Stimulated activated CD8-positive, alpha-beta memory T cell treated with anti-CD3 and anti-CD28 coated beads, Interleukin-15, amount 100 ng/mL, for 48 hours (primary cell): ENCODE data around the gene PCSK6.

Source experiments
- DNase-seq, 2 donors: peaks; one replicate each; pipeline ENCODE4 v3.0.0-alpha.2; 2020; ENCODE audit warnings: low read depth in 2 of 2

PCSK6 gene

DNA sequence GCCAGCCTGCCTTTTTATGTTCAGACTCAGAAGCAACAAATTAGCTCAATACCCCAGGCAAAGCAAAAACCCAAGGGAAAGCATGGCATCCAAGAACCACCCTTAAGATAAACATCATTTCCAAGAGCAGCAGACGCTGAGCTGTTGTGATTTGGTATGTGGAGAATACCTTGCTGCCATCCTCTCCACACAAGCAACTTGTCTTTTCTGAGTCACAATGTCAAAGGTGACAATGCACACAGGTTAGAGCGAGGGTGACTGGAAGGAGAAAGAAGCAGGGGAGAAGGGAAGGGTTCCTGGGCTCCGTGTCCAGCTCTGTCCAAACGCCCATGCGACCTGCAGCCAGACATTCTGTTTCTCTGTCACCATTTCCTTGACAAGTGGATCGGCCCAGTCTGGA lies 6.0 kb downstream of the PCSK6 start:
- DNase-seq = no peak

- DNase-seq = no peak
Measured at GRCh38 chr15:101482526-101483371, 6.8 kb downstream of the PCSK6 start.

GRCh38 chr15:101481917-101482525 lies 7.5 kb downstream of the PCSK6 start:
- DNase-seq = no peak

- DNase-seq = no peak
Measured at GRCh38 chr15:101481381-101481705, 8.2 kb downstream of the PCSK6 start.

DNA sequence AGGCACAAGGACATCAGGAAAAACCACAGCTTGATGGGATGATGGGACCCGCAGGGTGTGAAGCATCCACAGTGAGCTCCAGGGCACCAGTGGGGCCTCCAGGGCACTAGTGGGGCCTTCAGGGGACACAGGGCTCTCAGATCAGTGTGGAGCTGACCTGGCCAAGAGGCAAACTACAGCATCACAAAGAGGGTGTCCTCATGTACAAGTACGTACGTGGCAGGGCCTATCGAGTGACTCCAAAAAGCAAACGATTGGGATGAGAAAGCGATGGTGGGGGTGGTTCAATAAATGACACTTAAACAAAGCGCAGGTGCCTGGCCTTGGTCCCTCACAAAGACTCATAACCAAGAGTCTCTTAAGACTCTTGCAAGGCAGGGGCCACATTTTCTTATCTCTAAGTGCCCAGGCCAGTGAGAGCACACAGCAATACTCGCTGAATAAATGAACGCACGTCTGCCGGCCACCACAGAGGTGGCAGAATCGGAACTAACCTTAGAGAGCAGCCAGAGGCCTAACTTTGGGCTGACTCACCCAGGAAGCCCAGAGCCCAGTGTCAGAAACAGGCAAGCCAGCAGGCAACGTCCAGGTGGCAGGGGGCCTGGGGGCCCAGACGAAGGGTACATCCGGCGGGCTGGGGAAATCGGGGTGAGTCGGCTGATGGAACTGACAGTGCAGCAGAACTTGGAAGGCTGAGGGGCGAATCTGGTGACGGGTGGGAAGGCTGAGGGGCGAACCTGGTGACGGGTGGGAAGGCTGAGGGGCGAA lies 8.7 kb downstream of the PCSK6 start:
- DNase-seq = no peak

DNA sequence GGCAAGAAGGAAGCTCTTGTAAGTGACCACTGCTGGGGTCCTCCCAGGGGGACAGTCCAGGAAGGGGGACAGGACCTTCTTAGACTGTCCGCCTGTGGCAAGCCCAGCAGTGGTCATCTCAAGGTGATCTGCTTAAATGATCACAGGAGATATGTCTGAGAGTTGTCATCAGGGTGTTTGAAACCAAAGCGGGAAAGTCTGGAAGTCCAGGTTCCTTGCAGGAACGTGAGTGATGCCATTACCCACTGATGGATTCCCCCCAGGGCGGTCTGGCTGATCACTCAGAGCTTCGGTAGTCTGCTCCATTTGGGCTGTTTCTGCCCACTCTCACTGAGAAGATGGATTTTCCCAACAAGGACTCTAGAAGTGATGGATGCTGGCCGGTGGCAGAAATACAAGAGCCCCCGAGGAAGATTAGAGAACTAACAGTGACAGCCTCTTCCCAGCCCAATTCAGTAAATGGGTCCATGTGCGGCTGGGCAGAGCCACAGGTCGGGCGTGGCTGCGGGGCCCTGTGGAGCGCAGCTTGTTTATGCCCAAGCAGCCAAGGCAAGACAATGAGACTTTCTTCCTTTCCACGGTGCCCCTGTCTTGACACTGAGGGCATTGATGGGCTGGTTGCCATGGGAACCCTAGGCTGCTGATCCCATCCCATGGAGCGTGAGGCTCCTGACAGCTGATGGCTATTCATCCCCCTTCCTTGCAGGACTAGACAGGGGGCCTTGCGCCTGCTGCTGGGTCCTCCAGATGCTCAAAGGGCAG lies 9.5 kb downstream of the PCSK6 start:
- no peak for DNase-seq

- DNase-seq = no peak
Measured at GRCh38 chr15:101479342-101479845, 10.1 kb downstream of the PCSK6 start.

- no peak for DNase-seq
Measured at GRCh38 chr15:101478701-101479341, 10.7 kb downstream of the PCSK6 start.

- no peak for DNase-seq
Measured at GRCh38 chr15:101477851-101478362, 11.6 kb downstream of the PCSK6 start.

DNA sequence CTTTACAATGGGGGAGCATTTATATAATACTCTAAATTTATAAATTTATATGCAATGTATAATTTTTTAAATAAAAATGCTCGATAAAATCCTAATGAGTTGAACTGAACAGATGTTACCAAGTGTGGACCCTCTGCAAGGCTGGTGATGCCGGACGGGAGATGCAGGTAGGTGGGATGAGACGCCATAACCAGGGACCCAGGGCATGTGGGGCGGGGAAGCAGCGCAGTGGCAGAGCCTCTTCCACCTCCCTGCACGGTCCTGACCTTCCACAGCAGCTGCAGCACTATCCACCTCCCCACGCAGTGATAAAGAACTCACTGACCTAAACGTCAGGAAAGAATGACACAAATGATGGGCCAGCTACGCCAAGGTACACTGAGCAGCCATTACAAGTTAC lies 12.8 kb downstream of the PCSK6 start:
- DNase-seq = no peak

DNA sequence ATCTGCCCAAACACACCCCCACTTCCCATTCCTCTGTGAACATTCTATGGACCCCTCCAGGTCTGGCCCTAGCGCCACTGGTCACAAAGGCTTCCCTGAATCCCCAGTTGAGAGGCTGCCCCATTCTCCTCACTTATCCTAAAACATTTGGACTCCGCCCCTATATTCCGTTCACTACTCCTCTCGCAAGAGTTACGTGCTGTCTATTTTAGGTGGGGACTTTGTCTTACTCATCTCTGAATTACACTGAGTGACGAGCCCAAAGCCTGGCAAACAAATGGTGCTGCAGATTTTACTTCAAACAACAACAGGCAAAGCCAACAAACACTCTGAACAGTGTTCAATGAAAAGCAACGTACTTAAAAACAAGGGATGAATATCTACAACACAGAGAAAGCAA lies 14.5 kb downstream of the PCSK6 start:
- DNase-seq = no peak

DNA sequence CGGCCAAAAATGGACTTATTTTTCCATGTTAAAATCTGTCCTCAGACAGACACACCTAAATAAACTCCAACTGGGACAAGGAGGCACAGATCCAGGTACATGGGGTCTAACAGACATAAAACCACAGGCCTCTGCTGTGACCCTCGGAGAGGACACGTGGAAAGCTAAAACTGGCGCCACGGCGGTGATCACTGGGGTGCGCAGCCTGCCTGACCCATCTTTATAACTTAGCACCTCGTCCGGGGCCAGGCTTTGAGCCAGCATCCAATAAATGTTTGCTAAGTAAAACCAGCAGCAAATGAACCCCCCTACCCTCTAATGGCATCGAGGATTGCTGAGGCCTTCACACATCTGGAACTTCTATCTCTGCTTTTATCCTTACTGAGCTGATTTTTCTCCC lies 15.3 kb downstream of the PCSK6 start:
- no peak for DNase-seq

DNA sequence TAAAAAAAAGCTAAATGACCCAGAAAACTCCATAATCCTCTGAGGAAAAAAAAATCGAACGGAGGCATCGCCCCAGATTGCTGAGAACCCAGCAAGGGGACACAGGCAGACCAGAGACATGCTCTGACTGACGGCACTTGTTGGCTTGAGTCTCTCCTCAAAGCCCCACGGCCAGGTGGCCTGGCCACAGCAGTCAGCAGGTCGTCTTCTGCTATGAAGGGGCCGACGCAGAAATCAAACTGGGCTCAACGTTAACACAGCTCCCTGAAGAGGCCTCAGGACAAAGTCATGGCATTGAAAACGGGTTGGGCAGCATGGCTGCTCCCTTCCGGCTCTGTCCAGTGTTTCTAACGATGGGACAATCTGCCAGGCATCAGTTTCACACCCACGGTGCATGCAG lies 17.5 kb downstream of the PCSK6 start:
- DNase-seq = no peak

DNA sequence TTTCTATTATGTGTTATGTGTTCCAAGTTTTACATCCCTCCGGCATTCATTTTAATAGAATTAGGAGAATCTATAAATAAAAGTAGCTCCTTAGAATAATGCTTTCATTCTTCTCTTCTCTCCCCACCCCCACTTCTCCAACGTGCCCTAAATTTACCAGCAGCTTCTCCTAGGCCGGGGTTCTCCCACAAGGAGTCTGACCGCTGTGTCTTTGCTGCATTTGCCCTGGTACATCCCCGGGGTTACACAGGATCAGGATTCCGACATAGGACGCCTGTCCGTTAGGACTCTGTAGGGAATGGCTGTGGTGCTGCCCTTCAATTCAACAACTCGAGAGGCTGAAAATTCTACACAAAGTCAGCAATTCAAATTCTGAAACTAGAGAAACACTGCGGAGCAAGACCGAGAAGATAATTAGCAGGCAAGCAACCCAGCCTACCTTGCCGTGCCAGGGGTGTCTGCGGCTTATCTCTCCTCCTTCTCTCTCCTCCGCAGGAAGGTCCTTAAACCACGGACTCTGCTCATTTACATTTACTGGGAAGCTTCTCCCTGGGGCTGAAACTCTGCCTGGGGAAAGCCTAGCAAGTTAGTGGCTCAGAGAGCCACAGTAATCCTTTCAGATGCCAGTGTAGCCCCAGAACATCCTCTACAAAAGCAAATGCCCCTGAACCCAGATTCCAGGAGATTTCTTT lies 18.8 kb downstream of the PCSK6 start:
- no peak for DNase-seq

- no peak for DNase-seq
Measured at GRCh38 chr15:101469520-101470288, 19.8 kb downstream of the PCSK6 start.

- DNase-seq = no peak
Measured at GRCh38 chr15:101466188-101466587, 23.3 kb downstream of the PCSK6 start.

GRCh38 chr15:101464999-101465669 lies 24.4 kb downstream of the PCSK6 start:
- no peak for DNase-seq

- no peak for DNase-seq
Measured at GRCh38 chr15:101464256-101464998, 25.1 kb downstream of the PCSK6 start.
